ACHN (cell line): Measurements from ENCODE around the gene CD68.

ENCODE experiments used
- DNase-seq: peaks from one replicate; pipeline ENCODE4 v3.0.0-alpha.2; 2015
- in situ Hi-C: cut with HindIII; loops from 2 replicates; pipeline ENCODE4 v1.10.0; 2017; ENCODE audit warnings: low sequenced_read_pairs, low pct_ligation_motif_present, low pct_unique_long_range_greater_than_20kb

Gene CD68

GRCh38 chr17:7558544-7559319, 20.7 kb upstream of the CD68 start, which contains the start of gene TNFSF13:
TSS of gene TNFSF13 (plus strand) at chr17:7558750. CDS start at chr17:7559040, 290 bp downstream.
- no peak for DNase-seq
- in situ Hi-C loops: no loop called here

DNA sequence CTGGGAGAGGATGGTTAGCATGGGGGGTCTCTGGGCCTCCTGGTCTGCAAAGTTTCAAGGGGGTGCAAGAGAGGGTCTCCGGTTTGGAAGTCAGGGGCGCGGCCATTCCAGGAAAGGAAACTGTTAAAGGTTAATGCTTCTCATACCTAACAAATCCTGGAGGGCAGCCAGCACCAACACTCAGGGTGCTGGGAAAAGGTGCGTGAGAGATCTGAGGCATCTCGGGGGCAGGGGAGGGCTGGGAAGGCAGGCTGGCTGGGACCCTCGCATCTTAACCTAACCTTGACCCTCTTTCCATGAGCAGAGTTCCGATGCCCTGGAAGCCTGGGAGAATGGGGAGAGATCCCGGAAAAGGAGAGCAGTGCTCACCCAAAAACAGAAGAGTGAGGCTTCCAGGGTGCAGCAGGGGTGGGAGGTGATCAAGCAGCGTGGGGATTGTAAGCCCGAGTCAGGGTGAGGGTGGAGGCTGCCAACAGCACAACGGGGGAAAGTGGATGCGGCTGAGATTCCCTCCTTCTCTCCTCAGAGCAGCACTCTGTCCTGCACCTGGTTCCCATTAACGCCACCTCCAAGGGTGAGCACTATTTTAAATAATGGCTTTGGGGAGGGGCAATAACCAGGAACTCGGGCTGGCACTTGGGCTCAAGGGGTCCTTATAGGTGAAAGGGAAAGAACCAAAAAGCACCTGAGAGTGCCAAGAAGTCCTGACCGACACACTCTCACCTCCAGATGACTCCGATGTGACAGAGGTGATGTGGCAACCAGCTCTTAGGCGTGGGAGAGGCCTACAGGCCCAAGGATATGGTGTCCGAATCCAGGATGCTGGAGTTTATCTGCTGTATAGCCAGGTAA, 19.9 kb upstream of the CD68 start:
- in situ Hi-C loops: no loop called here
- DNase-seq: no peak

DNA sequence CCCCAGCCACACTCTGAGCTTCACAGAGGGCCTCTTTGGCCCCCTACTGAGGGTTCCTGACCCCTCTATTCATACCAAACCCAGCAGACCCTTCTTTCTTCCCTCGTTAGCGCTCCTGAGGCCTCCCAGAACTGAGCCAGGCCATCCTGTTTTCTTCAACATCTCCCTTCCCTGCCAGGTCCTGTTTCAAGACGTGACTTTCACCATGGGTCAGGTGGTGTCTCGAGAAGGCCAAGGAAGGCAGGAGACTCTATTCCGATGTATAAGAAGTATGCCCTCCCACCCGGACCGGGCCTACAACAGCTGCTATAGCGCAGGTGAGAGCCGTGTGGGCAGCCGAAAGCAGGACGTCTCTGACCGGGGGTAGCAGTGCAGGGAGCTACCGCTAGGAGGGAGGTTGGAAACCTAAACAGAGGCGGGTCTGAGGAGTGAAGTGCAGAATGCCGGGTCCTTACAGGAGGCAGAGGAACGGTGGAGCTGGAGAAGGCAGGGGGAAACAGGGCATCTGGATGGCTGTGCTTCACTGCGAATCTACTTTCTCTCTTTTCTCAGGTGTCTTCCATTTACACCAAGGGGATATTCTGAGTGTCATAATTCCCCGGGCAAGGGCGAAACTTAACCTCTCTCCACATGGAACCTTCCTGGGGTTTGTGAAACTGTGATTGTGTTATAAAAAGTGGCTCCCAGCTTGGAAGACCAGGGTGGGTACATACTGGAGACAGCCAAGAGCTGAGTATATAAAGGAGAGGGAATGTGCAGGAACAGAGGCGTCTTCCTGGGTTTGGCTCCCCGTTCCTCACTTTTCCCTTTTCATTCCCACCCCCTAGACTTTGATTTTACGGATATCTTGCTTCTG, 19.0 kb upstream of the CD68 start:
- peak; percentile 84 for DNase-seq
- in situ Hi-C loops: no loop called here

- in situ Hi-C loops: no loop called here
- DNase-seq: peak; percentile 86
These were observed 18.3 kb upstream of the CD68 start for GRCh38 chr17:7561028-7561575.

- in situ Hi-C loops: no loop called here
- peak; percentile 95 for DNase-seq
These were observed 17.7 kb upstream of the CD68 start, which contains the start of gene SENP3 for GRCh38 chr17:7561589-7562207. TSS of gene SENP3 (plus strand) at chr17:7561919. CDS start at chr17:7563077, 1,158 bp downstream.

DNA sequence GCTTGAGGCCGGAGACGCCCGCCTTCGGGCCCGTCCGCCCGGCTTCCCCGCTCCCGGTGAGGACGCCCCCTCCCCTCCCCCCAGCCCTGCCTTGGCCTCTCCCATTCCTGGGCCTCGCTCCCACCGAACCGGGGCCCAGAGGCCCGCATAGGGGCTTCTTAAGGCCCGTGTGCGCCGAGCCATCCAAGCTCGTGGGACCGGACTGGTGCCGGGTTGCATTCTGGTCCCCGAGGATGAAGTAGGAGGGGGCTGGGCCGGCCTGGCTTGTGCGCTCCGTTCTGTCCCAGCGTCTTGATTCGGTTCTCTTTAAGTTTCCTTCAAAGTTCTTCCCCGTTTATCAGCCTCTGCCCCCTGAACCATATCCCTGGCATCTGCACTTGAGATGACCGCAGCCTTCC, 17.2 kb upstream of the CD68 start:
- in situ Hi-C loops: no loop called here
- DNase-seq: no peak

DNA sequence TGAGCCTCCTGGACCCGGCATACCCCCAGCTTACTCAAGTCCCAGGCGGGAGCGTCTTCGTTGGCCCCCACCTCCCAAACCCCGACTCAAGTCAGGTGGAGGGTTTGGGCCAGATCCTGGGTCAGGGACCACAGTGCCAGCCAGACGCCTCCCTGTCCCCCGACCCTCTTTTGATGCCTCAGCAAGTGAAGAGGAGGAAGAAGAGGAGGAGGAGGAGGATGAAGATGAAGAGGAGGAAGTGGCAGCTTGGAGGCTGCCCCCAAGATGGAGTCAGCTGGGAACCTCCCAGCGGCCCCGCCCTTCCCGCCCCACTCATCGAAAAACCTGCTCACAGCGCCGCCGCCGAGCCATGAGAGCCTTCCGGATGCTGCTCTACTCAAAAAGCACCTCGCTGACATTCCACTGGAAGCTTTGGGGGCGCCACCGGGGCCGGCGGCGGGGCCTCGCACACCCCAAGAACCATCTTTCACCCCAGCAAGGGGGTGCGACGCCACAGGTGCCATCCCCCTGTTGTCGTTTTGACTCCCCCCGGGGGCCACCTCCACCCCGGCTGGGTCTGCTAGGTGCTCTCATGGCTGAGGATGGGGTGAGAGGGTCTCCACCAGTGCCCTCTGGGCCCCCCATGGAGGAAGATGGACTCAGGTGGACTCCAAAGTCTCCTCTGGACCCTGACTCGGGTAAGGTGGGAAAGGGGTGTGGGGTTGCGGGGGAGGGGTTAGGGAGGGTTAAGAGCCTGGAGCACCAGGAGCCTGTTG, 16.1 kb upstream of the CD68 start:
- in situ Hi-C loops: no loop called here

GRCh38 chr17:7569571-7569970, 9.9 kb upstream of the CD68 start:
- no peak for DNase-seq
- in situ Hi-C loops: no loop called here

More for the DNA sequence above, 16.1 kb upstream of the CD68 start:
- DNase-seq: no peak

GRCh38 chr17:7570351-7570750, 9.1 kb upstream of the CD68 start:
- DNase-seq: no peak
- in situ Hi-C loops: no loop called here

DNA sequence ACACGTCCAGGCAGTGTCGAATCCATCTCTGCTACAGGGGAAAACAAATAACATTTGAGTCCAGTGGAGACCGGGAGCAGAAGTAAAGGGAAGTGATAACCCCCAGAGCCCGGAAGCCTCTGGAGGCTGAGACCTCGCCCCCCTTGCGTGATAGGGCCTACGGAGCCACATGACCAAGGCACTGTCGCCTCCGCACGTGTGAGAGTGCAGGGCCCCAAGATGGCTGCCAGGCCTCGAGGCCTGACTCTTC, 7.2 kb upstream of the CD68 start:
- in situ Hi-C loops: no loop called here
- DNase-seq: no peak

DNA sequence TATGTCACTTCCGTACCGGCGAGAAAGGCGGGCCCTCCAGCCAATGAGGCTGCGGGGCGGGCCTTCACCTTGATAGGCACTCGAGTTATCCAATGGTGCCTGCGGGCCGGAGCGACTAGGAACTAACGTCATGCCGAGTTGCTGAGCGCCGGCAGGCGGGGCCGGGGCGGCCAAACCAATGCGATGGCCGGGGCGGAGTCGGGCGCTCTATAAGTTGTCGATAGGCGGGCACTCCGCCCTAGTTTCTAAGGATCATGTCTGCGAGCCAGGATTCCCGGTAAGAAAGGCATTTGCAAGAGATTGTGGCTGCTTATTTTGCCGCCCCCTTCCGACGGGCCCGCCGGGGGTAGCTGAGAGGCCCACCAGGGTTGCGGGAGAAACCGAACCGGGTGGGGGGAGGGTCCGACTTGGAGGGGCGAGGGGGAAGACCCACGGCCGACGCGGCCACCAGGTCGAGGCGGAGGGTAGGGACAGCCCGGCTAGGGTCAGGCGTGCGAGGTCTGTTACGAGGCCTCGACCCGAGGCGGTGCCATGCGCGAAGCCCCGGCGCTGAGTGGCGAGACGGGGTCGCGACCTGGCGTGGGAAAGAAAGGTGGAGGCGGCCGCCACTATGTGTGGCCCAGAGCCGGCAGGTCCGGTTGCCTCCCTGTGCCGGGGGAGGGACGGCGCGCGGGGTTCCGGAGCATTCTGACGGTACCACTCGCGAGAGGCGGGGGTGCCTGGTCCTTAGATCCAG, 6.7 kb upstream of the CD68 start:
- DNase-seq: peak; percentile 99
- in situ Hi-C loops: no loop called here

- in situ Hi-C loops: no loop called here
- DNase-seq: peak; percentile 91
These were observed 5.9 kb upstream of the CD68 start for GRCh38 chr17:7573324-7574080.

GRCh38 chr17:7574176-7574953, 5.1 kb upstream of the CD68 start:
- DNase-seq: no peak
- in situ Hi-C loops: no loop called here

DNA sequence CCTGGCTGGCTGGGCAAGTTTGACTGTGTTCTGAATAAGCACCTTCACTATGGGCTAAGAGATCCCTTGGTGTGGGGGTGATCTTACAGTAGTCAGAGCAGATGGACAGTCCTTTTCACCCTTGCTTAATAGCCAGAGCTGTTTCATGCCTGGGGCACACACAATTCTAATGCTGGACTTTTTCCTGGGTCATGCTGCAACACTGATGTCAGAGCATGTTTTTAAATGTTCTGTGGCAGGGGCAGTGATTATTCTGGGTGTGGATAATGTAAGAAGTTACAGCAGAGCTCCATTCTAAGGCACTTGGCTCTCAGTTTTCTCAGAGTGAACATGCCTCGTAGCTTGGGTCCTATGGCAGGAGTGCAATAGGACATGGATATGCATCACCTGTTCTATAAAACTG, 4.0 kb upstream of the CD68 start:
- no peak for DNase-seq
- in situ Hi-C loops: no loop called here

GRCh38 chr17:7575959-7576358, 3.5 kb upstream of the CD68 start:
- in situ Hi-C loops: no loop called here
- no peak for DNase-seq

- in situ Hi-C loops: no loop called here
- DNase-seq: no peak
These were observed 3.0 kb upstream of the CD68 start for GRCh38 chr17:7576432-7576937.
